ENCODE data around the gene CRTAC1.

GRCh38 chr10:97937928-97938327 lies 92.5 kb downstream of the CRTAC1 start:
- no peak for TF ChIP-seq EZH2 (IDR thresholded peaks at IDR 0.05)
- TF ChIP-seq, protein P1, sequence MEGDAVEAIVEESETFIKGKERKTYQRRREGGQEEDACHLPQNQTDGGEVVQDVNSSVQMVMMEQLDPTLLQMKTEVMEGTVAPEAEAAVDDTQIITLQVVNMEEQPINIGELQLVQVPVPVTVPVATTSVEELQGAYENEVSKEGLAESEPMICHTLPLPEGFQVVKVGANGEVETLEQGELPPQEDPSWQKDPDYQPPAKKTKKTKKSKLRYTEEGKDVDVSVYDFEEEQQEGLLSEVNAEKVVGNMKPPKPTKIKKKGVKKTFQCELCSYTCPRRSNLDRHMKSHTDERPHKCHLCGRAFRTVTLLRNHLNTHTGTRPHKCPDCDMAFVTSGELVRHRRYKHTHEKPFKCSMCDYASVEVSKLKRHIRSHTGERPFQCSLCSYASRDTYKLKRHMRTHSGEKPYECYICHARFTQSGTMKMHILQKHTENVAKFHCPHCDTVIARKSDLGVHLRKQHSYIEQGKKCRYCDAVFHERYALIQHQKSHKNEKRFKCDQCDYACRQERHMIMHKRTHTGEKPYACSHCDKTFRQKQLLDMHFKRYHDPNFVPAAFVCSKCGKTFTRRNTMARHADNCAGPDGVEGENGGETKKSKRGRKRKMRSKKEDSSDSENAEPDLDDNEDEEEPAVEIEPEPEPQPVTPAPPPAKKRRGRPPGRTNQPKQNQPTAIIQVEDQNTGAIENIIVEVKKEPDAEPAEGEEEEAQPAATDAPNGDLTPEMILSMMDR (IDR thresholded peaks at IDR 0.05), result no peak
